ENCODE results near the gene ZNF346.
A peak's percentile ranks its signal among the peaks of the same experiment; 100 is the strongest.
"Not testable (repeated sequence)": the region's sequence is repeated elsewhere in the genome, so short reads cannot be mapped to it uniquely, and the experiment has no call there.

ZNF346 gene, protein sequence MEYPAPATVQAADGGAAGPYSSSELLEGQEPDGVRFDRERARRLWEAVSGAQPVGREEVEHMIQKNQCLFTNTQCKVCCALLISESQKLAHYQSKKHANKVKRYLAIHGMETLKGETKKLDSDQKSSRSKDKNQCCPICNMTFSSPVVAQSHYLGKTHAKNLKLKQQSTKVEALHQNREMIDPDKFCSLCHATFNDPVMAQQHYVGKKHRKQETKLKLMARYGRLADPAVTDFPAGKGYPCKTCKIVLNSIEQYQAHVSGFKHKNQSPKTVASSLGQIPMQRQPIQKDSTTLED

DNA sequence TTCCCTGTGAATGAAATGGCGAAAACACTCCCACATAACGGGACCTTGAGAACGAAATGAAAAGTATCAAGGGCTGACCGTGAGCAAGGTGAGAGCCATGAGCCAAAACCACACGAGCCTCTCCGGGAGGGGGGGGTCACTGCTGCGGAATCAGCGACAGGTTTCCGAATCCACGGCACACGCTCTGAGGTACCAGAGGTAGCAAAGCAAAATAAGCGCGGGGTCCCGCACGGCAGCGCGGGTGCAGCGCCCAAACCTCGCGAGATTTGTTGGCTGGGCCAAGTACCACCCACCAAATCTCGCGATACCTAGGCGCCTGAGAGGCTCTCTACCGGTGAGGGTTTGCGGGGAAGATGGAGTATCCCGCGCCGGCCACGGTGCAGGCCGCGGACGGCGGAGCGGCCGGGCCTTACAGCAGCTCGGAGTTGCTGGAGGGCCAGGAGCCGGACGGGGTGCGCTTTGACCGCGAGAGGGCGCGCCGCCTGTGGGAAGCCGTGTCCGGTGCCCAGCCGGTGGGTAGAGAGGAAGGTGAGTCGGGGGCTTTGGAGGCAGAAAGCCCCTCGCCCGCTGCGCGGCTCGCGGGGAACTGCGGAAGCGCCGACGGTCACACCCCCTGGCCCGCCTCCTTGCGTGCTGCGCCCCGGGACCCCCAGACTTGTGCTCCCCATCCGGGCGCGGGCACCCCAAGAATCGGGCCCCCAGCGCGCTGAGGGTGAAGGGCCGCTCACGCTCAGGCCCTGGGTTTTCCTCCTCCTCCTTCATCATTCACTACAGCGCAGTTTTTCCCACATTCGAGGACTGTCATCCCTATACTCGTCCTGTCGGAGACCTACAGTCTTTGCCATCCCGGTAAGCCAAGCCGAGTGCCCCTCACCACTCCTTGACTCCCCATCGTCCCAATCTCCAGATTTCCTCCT is at the start of gene ZNF346:
Gene ZNF346 (plus strand): TSS at position 311 of the 917 bp plus-strand sequence. CDS start 43 bp downstream, at position 354.
- peak within 1 kb of the TSS; percentile 93 for H3K4me3 ChIP-seq (ENCODE audit: low read length)
- DNase-seq (ENCODE audit: low read depth) = peak; percentile 75
- TF ChIP-seq, protein P1, sequence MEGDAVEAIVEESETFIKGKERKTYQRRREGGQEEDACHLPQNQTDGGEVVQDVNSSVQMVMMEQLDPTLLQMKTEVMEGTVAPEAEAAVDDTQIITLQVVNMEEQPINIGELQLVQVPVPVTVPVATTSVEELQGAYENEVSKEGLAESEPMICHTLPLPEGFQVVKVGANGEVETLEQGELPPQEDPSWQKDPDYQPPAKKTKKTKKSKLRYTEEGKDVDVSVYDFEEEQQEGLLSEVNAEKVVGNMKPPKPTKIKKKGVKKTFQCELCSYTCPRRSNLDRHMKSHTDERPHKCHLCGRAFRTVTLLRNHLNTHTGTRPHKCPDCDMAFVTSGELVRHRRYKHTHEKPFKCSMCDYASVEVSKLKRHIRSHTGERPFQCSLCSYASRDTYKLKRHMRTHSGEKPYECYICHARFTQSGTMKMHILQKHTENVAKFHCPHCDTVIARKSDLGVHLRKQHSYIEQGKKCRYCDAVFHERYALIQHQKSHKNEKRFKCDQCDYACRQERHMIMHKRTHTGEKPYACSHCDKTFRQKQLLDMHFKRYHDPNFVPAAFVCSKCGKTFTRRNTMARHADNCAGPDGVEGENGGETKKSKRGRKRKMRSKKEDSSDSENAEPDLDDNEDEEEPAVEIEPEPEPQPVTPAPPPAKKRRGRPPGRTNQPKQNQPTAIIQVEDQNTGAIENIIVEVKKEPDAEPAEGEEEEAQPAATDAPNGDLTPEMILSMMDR (conservative IDR thresholded peaks at IDR 0.05; ENCODE audit: low read depth, low read length) = peak; percentile 46

DNA sequence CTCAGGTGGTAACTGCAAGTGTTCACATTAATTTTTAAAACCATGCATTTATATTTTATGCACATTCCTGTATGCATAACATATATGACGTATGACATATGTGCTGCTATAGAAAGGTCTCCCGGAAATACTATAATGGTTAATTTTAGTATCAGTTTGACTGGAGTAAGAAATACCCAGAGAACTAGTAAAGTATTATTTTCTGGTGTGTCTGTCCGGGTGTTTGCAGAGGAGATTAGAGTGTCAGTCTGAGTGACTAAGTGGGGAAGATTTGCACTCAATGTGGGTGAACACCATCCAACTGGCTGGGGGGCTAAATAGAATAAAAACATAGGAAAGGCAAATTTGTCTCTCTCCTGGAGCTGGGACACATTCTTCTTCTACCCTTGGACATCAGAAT is 42.8 kb upstream of the ZNF346 start:
- DNase-seq (ENCODE audit: low read depth) = no peak
- TF ChIP-seq, protein P1 (conservative IDR thresholded peaks at IDR 0.05; ENCODE audit: low read depth, low read length) = no peak
- no peak overlapping the region for H3K4me3 ChIP-seq (ENCODE audit: low read length)

DNA sequence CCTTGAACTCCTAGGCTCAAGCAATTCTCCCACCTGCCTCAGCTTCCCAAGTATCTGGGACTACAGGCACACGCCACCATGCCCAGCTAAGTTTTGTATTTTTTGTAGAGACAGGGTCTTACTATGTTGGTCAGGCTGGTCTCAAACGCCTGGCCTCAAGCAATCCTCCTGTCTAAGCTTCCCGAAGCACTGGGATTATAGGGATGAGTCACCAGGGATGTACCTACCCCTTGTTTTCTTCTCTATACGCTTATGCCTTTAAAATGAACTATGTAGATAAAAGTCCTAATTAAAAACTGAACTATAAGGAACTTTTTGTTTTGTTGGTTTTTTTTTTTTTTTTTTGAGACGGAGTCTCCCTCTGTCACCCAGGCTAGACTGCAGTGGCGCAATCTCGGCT is 41.7 kb upstream of the ZNF346 start:
- no peak for DNase-seq (ENCODE audit: low read depth)
- no peak overlapping the region for H3K4me3 ChIP-seq (ENCODE audit: low read length)
- TF ChIP-seq, protein P1 (conservative IDR thresholded peaks at IDR 0.05; ENCODE audit: low read depth, low read length) = no peak

DNA sequence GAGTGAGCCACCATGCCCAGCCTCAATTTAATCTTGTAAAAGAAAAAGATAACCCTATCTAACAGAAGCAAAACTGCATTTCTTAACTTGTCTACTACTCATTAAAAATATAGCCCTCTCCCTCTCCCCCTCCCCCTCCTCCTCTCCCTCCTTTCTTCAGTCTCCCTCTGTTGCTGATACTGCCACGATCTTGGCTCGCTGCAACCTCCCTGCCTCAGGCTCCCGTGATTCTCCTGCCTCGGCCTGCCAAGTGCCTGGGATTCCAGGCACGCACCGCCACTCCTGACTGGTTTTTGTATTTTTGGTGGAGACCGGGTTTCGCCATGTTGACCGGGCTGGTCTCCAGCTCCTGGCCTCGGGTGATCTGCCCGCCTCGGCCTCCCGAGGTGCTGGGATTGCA is 39.4 kb upstream of the ZNF346 start:
- DNase-seq (ENCODE audit: low read depth); H3K4me3 ChIP-seq (ENCODE audit: low read length): not testable (repeated sequence)

DNA sequence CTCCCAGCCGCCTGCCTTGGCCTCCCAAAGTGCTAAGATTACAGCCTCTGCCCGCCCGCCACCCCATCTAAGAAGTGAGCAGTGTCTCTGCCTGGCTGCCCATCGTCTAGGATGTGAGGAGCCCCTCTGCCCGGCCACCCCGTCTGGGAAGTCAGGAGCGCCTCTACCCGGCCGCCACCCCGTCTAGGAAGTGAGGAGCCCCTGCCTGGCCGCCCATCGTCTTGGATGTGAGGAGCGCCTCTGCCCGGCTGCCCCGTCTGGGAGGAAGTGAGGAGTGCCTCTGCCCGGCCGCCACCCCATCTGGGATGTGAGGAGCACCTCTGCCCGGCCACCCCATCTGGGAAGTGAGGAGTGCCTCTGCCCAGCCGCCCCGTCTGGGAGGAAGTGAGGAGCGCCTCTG is 38.9 kb upstream of the ZNF346 start:
- not testable (repeated sequence) for H3K4me3 ChIP-seq (ENCODE audit: low read length); DNase-seq (ENCODE audit: low read depth)

DNA sequence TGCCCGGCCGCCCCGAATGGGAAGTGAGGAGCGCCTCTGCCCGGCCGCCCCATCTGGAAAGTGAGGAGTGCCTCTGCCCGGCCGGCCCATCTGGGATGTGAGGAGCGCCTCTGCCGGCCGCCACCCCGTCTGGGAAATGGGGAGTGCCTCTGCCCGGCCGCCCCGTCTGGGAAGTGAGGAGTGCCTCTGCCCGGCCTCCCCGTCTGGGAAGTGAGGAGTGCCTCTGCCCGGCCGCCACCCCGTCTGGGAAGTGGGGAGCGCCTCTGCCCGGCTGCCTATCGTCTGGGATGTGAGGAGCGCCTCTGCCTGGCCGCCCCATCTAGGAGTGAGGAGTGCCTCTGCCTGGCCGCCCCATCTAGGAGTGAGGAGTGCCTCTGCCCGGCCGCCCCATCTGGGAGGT is 38.3 kb upstream of the ZNF346 start:
- not testable (repeated sequence) for H3K4me3 ChIP-seq (ENCODE audit: low read length)

DNA sequence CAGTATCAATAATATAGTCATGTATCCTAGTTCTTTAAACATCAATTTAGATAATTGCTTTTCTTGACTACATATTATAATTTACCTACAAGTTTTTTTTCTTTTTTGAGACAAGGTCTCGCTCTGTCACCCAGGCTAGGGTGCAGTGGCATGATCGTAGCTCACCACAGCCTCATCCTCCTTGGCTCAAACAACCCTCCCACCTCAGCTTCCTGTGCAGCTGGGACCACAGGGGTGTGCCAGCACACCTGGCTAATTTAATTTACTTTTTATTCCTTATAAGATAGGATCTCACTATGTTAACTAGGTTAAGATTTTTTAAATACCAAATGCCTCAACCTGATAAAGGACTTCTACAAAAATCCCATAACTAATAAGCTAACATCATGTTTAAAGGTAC is 37.0 kb upstream of the ZNF346 start:
- DNase-seq (ENCODE audit: low read depth) = no peak
- H3K4me3 ChIP-seq (ENCODE audit: low read length) = no peak overlapping the region
- TF ChIP-seq, protein P1 (conservative IDR thresholded peaks at IDR 0.05; ENCODE audit: low read depth, low read length) = no peak

More for the DNA sequence above, 38.3 kb upstream of the ZNF346 start:
- not testable (repeated sequence) for DNase-seq (ENCODE audit: low read depth)

DNA sequence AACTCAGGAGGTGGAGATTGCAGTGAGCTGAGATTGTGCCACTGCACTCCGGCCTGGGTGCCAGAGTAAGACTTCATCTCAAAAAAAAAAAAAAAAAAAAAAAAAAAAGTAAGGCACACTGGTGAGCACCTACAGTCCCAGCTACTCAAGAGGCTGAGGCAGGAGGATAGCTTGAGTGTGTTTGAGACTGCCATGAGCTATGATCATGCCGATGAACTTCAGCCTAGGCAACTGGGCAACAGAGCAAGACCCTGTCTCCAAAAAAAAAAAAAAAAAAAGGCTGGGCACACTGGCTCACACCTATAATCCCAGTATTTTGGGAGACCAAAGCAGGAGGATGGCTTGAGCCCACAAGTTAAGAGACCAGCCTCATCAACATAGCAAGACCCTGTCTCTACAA is 36.2 kb upstream of the ZNF346 start:
- TF ChIP-seq, protein P1 (conservative IDR thresholded peaks at IDR 0.05; ENCODE audit: low read depth, low read length) = no peak
- no peak overlapping the region for H3K4me3 ChIP-seq (ENCODE audit: low read length)
- no peak for DNase-seq (ENCODE audit: low read depth)

All from retinal pigment epithelial cell (primary cell).